CD4-positive, alpha-beta T cell treated with Interleukin-4 for 4 hours (primary cell): ENCODE data around the gene PPM1L.

Experiments
- DNase-seq: peaks from one replicate; pipeline ENCODE4 v3.0.0-alpha.2; 2020

Gene PPM1L

DNA sequence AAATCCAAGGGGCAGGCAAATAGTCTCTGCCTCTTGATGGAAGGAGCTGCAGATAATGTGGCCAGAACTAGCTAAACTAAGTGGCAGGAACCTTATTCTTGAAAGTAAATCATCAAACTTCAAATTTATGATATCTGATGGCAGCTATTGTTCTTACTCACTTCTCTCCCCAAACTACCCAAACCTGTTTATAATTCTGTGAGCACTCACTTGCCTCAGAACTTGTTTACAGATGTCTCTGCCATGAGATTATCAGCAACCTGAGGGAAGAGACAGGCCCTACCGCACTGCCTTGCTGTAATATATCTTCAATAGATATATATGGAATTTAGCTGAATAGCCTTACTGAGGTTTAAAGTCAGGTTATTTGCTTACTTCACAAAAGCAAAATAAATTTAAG is 351.3 kb downstream of the PPM1L start:
- no peak for DNase-seq

DNA sequence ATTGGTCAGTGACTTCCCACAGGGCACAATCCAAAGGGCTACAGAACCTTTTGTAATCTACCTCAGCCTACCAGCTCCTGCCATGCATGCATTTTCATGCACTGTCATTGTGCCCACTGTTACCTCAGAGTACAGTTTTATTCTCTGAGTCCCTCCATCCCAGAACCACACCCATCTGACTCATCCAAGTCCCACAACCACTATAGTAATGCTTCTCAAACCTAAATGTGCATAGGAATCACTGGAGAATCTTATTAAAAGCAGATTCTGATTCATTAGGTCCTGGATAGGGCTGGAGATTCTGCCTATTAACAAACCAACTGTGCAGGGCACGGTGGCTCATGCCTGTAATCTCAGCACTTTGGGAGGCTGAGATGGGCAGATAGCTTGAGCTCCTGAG is 352.8 kb downstream of the PPM1L start:
- no peak for DNase-seq

DNA sequence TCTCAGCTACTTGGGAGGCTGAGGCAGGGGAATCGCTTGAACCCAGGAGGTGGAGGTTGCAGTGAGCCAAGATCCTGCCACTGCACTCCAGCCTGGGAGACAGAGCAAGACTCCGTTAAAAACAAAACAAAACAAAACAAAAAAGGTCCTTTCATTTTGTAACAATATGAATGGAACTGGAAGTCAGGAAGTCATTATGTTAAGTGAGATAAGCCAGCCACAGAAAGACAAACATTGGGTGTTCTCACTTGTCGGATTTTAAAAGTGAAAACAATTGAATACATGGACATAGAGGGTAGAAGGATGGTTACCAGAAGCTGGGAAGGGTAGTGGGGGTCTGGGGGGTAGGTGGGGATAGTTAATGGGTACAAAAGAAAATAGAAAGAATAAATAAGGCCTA is 361.6 kb downstream of the PPM1L start:
- no peak for DNase-seq

DNA sequence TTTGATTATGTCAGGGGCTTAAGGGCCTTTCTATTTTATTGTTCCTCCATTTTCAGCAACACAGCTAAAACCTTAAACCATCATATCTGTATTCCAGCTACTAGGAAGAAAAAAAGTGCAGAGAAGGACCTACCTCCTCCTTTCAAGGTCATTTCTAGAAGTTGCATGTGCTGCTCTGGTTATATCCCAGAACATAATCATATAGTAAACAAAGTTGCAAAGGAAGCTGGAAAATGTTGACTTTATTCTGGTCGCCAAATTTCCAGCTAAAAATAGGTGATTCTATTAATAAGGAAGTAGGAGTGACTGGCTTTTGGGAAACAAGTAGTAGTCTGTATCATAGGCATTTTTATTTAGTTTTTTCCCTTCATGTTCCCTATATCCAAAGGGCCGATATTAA is 370.5 kb downstream of the PPM1L start:
- no peak for DNase-seq
